Hematopoietic multipotent progenitor cell treated with erythropoietin and hydrocortisone succinate and interleukin-3 and kit ligand, for 15 days (in vitro differentiated cells): ENCODE measurements around the gene RAD18.

Experiments used
- DNase-seq: peaks from one replicate; pipeline ENCODE4 v3.0.0-alpha.2; 2015; ENCODE audit warnings: low spot score

Gene RAD18

DNA sequence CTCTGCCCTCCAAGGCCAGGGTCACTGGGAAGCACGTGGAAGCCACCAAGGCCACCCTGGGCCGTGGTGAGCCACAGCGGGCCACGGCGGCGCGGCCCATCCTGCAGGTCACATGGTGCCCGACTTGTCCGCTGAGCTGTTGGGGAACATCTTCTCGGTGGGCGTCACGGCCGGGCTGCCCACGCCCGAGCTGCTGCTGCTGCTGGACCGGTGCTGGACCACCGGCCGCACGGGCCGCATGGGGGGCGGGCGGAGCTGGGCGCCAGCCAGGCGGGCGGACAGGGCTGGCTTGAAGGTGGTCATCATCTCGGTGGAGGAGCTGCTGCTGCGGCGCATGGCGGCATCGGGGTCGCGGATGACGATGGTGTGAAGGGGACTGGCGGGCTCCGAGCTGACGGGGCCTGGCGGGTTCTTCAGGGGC lies 22.1 kb upstream of the RAD18 start:
- no peak for DNase-seq

GRCh38 chr3:8984526-8984925 lies 21.3 kb upstream of the RAD18 start:
- DNase-seq = no peak

DNA sequence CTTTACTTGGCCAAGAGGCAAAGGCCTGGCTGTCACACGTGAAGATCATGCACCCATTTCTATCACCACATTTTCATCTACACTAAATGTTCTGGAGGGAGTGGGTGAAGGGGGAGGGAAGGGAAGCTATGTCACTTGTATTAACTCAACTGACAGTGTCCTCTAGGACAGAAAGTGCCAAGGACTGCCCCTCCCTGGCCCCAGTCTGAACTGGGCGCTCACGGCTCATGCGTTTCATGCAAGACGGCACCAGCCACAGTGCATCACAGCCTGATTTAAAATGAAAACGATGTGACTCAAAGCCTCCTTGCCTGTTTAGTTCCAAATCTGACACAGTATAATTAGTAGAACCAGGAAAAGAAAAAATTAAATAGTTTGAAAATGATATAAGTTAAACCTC lies 20.8 kb upstream of the RAD18 start:
- DNase-seq = no peak

- no peak for DNase-seq
Measured at GRCh38 chr3:8983591-8983990, 20.3 kb upstream of the RAD18 start.

GRCh38 chr3:8983026-8983425 lies 19.8 kb upstream of the RAD18 start:
- no peak for DNase-seq

DNA sequence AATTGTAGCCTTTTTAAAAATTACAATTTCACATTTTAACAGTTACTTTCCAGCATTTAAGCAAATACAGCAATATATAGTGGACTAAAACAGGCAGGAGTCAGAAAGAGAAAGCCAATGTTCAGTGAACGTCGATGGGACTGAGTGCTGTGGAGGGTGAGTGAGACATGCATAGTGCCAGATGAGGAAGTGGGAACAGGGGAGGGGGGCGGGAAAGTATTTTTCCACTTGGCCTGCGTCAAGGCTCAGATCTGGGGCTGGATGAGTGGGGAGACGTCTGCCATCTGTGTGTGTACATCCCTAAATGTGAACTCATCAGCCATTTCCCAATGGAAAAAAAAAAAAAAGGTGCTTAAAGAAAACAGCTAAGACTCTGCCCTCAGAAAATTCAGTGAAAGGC lies 19.2 kb upstream of the RAD18 start:
- no peak for DNase-seq

DNA sequence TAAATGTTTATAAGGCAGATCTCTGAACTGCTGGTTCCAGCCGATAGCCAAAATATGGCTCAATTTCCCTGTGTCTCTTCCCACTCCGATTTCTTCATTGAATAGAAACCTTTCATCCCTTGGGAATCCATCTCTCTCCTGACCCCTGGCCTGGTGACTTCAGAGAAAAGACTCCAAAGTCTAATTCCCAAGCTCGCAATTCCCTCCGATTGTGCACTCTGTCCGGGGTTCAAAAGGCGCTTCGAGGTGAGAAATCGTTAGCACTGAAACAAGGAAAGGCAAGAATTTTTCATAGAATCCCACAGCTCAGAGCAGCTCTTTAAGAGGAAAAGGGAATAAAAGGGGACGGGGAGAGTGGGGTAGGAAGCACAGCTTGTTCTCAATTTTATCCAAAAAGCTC lies 18.4 kb upstream of the RAD18 start:
- DNase-seq = no peak

- no peak for DNase-seq
Measured at GRCh38 chr3:8981296-8981695, 18.0 kb upstream of the RAD18 start.

DNA sequence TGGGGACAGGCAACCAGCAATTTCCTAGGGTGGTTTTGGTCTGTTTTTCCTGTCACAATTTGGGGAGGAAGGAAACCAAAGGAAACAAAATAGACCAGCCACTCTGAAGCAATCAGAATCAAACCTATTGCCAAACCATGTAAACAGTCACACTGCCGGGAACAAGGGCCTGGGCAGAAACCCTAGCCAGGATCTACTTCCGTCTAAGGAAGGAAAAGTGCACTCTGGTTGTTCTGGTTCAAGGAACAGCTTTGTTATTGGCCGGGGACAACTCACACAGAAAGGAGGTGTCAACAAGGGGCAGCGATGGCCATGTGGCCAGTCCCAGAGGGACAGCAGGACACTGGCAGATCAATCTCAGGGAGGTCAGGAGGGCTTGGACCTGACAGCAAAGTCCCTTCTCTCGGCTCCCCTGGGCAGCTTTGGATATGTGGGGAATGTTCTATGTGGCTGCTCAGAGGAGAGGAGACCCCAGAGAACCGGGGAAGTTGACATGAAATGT lies 17.5 kb upstream of the RAD18 start:
- no peak for DNase-seq

- no peak for DNase-seq
Measured at GRCh38 chr3:8979262-8979661, 16.0 kb upstream of the RAD18 start.

DNA sequence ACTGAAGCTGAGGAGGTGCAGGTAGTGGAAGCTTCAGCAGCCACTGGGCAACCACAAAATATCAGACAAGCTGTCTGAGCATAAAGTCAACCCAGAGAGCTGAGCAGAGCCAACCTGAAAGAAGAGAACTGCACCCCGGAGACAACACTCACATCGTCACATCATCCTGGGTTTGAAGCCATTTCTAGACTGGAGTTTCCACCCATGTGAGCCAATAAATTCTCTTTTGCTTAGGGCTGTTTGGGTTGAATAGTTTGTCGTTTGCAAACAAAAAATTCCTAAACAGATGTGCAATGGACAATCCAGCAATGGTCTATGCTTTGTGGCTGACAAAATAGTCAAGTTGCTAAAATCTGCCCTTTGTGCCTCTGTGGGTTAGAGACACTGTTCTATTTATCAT lies 15.3 kb upstream of the RAD18 start:
- DNase-seq = no peak

- DNase-seq = no peak
Measured at GRCh38 chr3:8976540-8977182, 13.4 kb upstream of the RAD18 start.

DNA sequence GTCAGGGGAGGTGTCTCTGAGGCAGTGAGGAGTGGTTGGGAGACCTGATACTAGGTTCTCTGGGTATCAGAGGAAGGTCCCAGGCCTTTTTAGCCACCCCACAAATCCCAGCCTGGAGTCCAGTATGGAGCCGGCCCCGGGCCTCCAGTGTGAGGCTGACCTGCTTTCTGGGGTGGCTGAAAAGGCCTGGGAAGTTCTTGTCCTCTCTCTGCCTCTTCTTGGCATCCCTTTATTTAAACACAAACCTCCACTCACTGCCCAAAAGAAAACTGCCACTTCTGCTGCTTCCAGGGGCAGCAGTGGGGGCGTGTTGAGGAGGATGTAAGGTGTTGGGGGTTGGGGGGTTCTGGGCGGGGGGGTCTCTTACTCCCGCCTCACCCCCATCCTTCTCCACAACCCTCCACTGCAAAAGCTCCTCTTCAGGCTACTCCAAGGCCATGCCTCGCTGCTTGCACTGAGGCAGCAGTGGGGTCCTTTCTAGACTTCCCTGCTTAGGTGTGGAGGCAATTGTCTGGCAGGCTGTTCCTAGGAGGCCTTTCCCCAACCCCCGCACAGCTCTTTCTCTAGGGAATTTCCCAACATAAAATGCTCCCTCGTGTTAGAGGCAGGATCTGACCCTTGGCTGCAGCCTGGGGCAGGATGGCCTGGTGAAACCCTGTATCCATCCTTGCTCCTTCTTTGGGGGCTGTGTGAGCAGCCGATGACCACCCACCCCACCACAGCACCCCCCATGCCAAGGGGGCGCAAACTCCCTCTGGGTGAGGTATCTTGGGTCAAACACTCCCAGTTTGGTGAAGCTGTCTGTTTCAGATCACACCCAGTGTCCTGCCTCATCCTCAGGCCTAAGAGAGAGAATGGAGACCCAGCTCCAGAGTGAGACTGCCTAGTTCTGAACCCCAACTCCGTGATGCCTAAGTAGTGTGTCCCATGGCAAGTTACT lies 12.1 kb upstream of the RAD18 start:
- DNase-seq = no peak

GRCh38 chr3:8974458-8974857 lies 11.2 kb upstream of the RAD18 start:
- no peak for DNase-seq

GRCh38 chr3:8972639-8973038 lies 9.4 kb upstream of the RAD18 start:
- peak; percentile 58 for DNase-seq

DNA sequence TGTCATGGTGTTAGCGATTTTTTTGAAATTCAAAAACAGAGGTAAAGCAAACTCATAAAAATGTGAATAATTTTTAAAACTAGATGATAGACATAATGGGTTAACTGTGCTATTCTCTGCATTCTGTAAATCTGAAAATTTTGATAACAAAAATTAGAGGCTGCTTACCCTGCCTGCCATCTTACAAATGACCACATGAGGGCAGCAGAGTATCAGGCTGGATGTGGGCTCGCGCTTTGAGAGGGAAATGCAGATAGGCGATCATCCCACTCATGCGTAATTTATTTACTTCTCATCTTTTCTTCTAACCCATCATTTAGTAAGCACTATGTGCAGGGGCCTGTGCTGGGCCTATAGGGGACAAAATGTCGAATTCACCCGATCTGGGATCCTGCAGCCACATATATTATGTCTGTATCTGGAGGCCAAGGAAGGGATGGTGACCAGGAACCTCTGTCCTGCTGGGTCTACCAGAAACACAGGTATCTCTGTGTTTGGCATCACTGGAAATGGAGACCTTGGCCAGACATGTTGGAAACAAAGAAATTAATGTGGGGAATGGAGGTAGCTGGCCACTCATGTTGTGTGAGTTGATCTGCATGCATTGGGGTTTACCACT lies 7.8 kb upstream of the RAD18 start:
- DNase-seq = peak; percentile 75

- no peak for DNase-seq
Measured at GRCh38 chr3:8969241-8969640, 6.0 kb upstream of the RAD18 start.

DNA sequence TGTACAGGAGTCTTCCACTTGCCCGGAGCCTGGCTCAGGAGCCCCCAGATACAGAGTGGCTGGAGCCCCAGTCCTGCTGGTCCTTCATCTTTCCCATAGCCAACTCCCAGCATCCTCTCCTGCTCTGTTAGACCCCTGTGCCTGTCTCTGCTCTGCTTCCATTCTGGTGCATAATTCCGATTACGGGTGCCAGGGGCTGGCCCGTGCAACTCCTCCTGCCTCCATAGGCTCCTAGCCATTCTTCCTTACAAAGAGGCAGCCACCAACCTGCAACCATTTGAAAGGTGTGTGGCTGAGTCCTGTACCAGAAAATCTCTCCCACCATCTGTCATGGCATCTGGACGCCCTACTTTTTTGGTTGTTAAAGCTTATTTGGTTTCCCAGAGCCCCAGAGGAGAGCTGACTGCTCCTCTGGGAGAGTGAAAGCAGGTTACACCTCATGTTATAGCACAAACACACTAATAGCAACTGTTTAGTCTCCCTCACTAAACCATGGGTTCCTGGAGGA lies 5.2 kb upstream of the RAD18 start:
- DNase-seq = no peak

- DNase-seq = no peak
Measured at GRCh38 chr3:8967553-8967952, 4.3 kb upstream of the RAD18 start.

GRCh38 chr3:8966820-8967348 lies 3.6 kb upstream of the RAD18 start:
- no peak for DNase-seq

- no peak for DNase-seq
Measured at GRCh38 chr3:8966150-8966819, 3.0 kb upstream of the RAD18 start.
